Activated naive CD4-positive, alpha-beta T cell treated with anti-CD3 and anti-CD28 coated beads, Interleukin-2, amount 10 ng/mL, durations not matched to agents 7 days and 5 days (primary cell): ENCODE results near the gene PSMB10.

ENCODE experiments used
- CTCF ChIA-PET: fragments of 350-600 bp; sonication (Branson Sonifier 250); formaldehyde crosslinking; loops from one replicate; lab custom pipeline; 2021; ENCODE audit warnings: antibody characterized with exemption; lab: Charles Lee
- DNase-seq: peaks from one replicate; pipeline ENCODE4 v3.0.0-alpha.2; 2020
- H3K27ac Mint-ChIP-seq: one replicate; pipeline ENCODE4 v1.8.0; 2021; ENCODE audit warnings: mild to moderate bottlenecking, moderate library complexity, mixed read lengths
- H3K27me3 Mint-ChIP-seq: one replicate; pipeline ENCODE4 v1.8.0; 2021; ENCODE audit warnings: mild to moderate bottlenecking, mixed read lengths
- H3K36me3 Mint-ChIP-seq: one replicate; pipeline ENCODE4 v1.8.0; 2021; ENCODE audit warnings: mixed read lengths
- H3K4me1 Mint-ChIP-seq: one replicate; pipeline ENCODE4 v1.8.0; 2021; ENCODE audit warnings: mixed read lengths
- H3K4me3 Mint-ChIP-seq: one replicate; pipeline ENCODE4 v1.8.0; 2021; ENCODE audit warnings: mild to moderate bottlenecking, moderate library complexity, mixed read lengths
- H3K9me3 Mint-ChIP-seq: one replicate; pipeline ENCODE4 v1.8.0; 2021; ENCODE audit warnings: mixed read lengths

The PSMB10 gene

DNA sequence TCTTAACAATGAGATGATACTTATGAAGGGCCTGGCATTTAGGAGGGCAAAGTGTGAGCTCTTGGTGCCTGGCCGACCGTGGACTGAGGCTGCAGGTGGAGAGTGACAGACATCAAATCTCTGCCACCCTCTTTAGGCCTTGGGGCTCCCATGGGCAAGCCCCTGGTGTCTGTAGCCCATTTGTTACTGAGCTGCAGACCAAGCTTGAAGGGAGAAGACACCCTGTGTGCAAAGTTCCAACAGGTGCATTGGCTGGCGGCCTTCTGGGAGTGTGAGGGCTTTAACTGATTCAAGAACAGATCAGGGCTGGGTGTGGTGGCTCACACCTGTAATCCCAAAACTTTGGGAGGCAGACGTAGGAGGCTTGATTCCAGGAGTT lies 4.2 kb downstream of the PSMB10 start:
- H3K4me3 Mint-ChIP-seq = no peak overlapping the region
- CTCF ChIA-PET = interaction anchor here (1.2 kb wide), 1 partner anchor 70 kb away, joined by 3 read pairs; no protein-coding TSS in a partner anchor
- H3K27me3 Mint-ChIP-seq = no peaks in the 10 kb centered on the region
- peaks cover 31% of the 10 kb centered on the region for H3K4me1 Mint-ChIP-seq
- DNase-seq = no peak
- H3K27ac Mint-ChIP-seq = no peak overlapping the region
- no peaks in the 10 kb centered on the region for H3K9me3 Mint-ChIP-seq
- H3K36me3 Mint-ChIP-seq = peaks cover 42% of the 10 kb centered on the region

DNA sequence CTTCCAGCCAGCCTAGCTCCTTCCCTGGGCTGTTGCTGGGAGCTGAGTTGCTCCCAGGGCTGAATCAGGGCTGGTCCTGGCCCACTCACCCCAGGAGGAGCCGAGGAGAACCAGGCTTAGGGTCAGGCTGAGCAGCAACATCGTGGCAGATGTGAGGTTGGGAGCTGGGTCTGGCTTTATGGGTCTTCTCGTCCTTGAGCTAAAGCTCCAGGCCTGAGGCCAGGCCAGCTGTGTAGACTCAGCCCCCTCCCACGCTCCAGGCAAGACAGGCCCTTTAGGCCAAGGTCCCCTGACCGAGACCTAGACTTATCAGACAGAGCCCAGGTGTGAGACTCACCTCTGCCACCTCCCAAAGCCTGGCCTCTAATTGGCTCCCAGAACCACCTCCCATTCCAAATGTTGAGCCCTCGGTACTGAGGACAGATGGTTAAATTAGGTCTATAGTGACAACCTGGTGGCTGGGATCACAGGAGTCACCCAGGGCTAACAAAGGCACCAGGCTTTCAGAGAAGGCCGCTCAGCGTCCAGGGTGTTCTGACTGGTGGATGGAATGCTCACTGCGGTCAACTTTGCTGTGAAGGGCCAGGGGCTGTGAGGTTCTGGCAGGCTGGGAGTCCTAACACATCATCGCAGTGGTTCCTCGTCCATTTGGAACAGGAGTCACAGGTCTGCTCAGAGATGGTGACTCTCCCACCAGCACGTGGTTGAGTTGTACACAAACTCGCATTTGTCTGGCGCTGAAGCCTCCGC lies 4.8 kb downstream of the PSMB10 start, which contains the start of gene CTRL:
Gene CTRL, minus strand, starts transcription at position 151 of the 750 bp plus-strand sequence. Its CDS starts 10 bp downstream, at position 141.
- H3K4me3 Mint-ChIP-seq = no peak within 1 kb of the TSS
- CTCF ChIA-PET = interaction anchor here (0.9 to 6.3 kb wide), 3 partner anchors 10 to 115 kb away, joined by 3 to 49 read pairs (median 5); no protein-coding TSS in a partner anchor
- no peaks in the 10 kb centered on the region for H3K27me3 Mint-ChIP-seq
- peak within 1 kb of the TSS; percentile 47 for H3K27ac Mint-ChIP-seq
- H3K36me3 Mint-ChIP-seq = peaks cover 42% of the 10 kb centered on the region
- H3K9me3 Mint-ChIP-seq = no peaks in the 10 kb centered on the region
- DNase-seq = no peak
- peaks cover 25% of the 10 kb centered on the region for H3K4me1 Mint-ChIP-seq

DNA sequence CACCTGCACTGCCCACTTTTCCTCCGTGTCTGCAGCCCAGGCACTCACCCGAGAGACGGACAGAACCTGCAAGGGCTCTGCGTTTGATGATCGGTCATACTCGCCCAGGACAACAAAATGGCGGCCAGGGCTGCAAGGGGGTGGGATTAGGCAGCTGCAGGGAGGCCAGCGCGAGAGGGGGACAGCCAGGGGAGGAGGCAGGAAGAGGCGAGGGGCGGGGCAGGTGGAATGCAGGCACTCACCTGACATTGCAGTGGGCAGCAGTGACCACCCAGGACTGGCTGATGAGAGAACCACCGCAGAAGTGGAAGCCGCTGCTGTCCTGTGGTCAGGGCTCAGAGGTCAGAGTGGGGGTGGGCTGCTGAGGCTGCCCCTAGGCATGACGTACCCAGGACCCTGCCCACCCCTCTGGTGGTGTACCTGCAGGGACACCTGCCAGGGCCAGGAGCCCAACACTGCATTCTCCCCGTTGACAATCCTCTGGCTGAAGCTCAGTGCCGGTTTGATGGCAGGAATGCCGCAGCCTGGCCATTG lies 5.9 kb downstream of the PSMB10 start:
- DNase-seq = no peak
- Mint-ChIP-seq H3K27me3 (no peaks in the 10 kb centered on the region), H3K27ac (no peak overlapping the region), H3K9me3 (no peaks in the 10 kb centered on the region), H3K4me3 (no peak overlapping the region), H3K4me1 (peaks cover 23% of the 10 kb centered on the region), H3K36me3 (peaks cover 37% of the 10 kb centered on the region)
- CTCF ChIA-PET = interaction anchor here (1.6 to 6.3 kb wide), 2 partner anchors 48 to 114 kb away, joined by 5 to 49 read pairs; no protein-coding TSS in a partner anchor

DNA sequence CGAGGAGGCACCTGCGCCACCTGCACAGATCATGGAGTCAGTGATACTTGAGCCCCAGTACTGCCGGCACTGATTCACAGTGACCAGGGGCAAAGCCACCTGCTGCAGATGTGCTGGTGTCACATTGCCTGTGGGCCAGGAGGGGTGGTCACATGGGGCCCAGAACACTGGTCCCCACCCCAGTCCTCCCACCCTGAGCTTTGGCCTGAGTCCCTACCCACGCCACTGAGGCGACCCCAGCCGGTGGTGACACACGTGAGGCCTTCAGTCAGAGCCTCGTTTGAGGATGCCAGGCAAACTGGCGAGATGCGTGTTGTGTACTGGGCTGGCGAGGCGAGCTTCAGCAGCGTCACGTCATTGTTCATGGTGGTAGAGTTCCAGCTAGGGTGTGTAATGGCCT lies 6.5 kb downstream of the PSMB10 start:
- Mint-ChIP-seq H3K9me3 (no peaks in the 10 kb centered on the region), H3K27me3 (no peaks in the 10 kb centered on the region), H3K4me3 (no peak overlapping the region), H3K4me1 (peaks cover 18% of the 10 kb centered on the region), H3K27ac (no peak overlapping the region), H3K36me3 (peaks cover 31% of the 10 kb centered on the region)
- no peak for DNase-seq
- CTCF ChIA-PET = interaction anchor here (1.0 to 6.3 kb wide), 3 partner anchors 11 to 115 kb away, joined by 3 to 49 read pairs (median 16); no protein-coding TSS in a partner anchor

GRCh38 chr16:67928561-67929364 lies 7.9 kb downstream of the PSMB10 start:
- H3K4me1 Mint-ChIP-seq = peaks cover 4% of the 10 kb centered on the region
- peaks cover 21% of the 10 kb centered on the region for H3K36me3 Mint-ChIP-seq
- DNase-seq = peak; percentile 88
- H3K27me3 Mint-ChIP-seq = no peaks in the 10 kb centered on the region
- no peak overlapping the region for H3K4me3 Mint-ChIP-seq
- CTCF ChIA-PET = interaction anchor here (0.6 to 6.3 kb wide), 16 partner anchors 11 to 408 kb away, joined by 3 to 49 read pairs (median 4); partner anchors contain the start of gene NRN1L
- no peaks in the 10 kb centered on the region for H3K9me3 Mint-ChIP-seq
- peak overlapping the region; percentile 58 for H3K27ac Mint-ChIP-seq

DNA sequence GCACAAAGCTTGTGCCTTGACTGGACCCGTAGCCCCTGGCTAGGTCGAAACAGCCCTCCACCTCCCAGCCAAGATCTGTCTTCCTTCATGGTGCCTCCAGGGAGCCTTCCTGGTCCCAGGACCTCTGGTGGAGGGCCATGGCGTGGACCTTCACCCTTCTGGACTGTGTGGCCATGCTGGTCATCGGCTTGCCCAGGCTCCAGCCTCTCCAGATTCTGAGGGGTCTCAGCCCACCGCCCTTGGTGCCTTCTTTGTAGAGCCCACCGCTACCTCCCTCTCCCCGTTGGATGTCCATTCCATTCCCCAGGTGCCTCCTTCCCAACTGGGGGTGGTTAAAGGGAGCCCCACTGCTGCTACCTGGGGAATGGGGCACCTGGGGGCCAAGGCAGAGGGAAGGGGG lies 8.5 kb downstream of the PSMB10 start:
- Mint-ChIP-seq H3K4me1 (peaks cover 2% of the 10 kb centered on the region), H3K27me3 (no peaks in the 10 kb centered on the region), H3K36me3 (peaks cover 17% of the 10 kb centered on the region), H3K9me3 (no peaks in the 10 kb centered on the region), H3K4me3 (no peak overlapping the region), H3K27ac (peak overlapping the region; percentile 58)
- CTCF ChIA-PET = interaction anchor here (1.1 to 6.3 kb wide), 10 partner anchors 10 to 407 kb away, joined by 3 to 49 read pairs (median 4); partner anchors contain the start of gene NRN1L
- DNase-seq = no peak

DNA sequence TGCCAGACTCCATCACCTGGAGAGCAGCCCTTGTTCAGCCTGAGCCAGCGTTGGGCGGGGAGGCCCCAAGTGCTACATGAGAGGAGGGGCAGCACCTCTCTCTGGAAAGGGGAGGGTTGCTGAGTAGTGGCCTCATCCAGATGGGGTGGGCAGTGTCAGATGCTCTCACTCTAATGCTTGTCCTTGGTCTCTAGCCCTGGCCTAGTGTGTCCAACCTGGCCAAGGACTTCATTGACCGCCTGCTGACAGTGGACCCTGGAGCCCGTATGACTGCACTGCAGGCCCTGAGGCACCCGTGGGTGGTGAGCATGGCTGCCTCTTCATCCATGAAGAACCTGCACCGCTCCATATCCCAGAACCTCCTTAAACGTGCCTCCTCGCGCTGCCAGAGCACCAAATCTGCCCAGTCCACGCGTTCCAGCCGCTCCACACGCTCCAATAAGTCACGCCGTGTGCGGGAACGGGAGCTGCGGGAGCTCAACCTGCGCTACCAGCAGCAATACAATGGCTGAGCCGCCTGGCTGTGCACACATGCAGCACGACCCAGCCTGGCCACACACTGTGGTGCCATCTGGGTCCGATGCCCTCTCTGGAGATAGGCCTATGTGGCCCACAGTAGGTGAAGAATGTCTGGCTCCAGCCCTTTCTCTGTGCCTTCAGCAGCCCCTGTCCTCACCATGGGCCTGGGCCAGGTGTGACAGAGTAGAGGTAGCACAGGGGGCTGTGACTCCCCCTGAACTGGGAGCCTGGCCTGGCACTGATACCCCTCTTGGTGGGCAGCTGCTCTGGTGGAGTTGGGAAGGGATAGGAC lies 9.3 kb downstream of the PSMB10 start:
- CTCF ChIA-PET = interaction anchor here (0.6 to 6.3 kb wide), 5 partner anchors 12 to 406 kb away, joined by 3 to 49 read pairs (median 11); no protein-coding TSS in a partner anchor
- Mint-ChIP-seq H3K36me3 (peaks cover 15% of the 10 kb centered on the region), H3K27ac (no peak overlapping the region), H3K4me1 (peaks cover 2% of the 10 kb centered on the region), H3K27me3 (no peaks in the 10 kb centered on the region), H3K9me3 (no peaks in the 10 kb centered on the region), H3K4me3 (no peak overlapping the region)
- no peak for DNase-seq

- H3K9me3 Mint-ChIP-seq = no peaks in the 10 kb centered on the region
- CTCF ChIA-PET = interaction anchor here (0.5 to 6.3 kb wide), 8 partner anchors 9 to 570 kb away, joined by 3 to 49 read pairs (median 3); no protein-coding TSS in a partner anchor
- H3K27me3 Mint-ChIP-seq = no peaks in the 10 kb centered on the region
- H3K27ac Mint-ChIP-seq = no peak overlapping the region
- no peak for DNase-seq
- peaks cover 4% of the 10 kb centered on the region for H3K4me1 Mint-ChIP-seq
- H3K4me3 Mint-ChIP-seq = no peak overlapping the region
- peaks cover 11% of the 10 kb centered on the region for H3K36me3 Mint-ChIP-seq
Measured at GRCh38 chr16:67926181-67926750, 10.4 kb downstream of the PSMB10 start.

DNA sequence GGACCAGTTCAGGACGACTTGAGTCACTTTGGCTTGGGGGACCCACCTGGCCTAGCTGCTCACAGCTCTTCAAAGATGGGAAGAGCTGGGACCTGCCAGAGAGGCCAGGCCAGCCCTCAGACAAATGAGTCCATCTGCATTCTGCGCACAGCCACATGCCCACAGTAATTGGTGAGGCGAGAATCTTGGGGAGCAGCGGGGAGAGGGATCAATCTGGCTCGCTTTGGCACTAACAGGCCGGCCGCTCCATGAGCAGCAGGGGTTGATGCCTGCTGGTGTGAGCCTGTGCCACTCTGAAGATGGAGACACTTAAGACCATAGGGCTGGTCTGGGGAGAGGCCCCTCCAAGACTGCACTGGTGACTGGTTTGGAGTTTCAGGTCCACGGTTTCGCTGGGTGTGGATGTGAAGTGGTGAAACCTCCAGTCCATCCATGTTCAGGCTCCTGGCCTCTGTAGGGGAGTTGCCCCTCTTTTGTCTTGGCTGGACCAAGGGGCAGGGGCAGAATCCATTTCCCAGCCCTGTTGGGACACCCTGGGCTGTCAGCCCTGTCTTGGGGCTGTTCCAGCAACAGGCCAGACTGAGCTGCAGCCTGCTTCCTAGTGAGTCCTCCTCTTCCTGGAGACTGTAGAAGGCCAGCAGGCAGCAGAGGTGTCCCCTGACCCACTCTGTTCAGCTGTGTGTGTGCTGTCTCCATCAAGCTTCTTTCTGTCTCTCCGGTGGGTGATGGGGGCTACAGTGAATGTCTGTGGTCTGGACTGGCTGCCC lies 12.3 kb downstream of the PSMB10 start:
- Mint-ChIP-seq H3K4me1 (peaks cover 4% of the 10 kb centered on the region), H3K9me3 (no peaks in the 10 kb centered on the region), H3K27me3 (no peaks in the 10 kb centered on the region), H3K27ac (no peak overlapping the region), H3K36me3 (peaks cover 8% of the 10 kb centered on the region), H3K4me3 (no peak overlapping the region)
- DNase-seq = no peak
- CTCF ChIA-PET = interaction anchor here (0.6 to 1.4 kb wide), 4 partner anchors 41 to 140 kb away, joined by 3 to 6 read pairs (median 4); no protein-coding TSS in a partner anchor

DNA sequence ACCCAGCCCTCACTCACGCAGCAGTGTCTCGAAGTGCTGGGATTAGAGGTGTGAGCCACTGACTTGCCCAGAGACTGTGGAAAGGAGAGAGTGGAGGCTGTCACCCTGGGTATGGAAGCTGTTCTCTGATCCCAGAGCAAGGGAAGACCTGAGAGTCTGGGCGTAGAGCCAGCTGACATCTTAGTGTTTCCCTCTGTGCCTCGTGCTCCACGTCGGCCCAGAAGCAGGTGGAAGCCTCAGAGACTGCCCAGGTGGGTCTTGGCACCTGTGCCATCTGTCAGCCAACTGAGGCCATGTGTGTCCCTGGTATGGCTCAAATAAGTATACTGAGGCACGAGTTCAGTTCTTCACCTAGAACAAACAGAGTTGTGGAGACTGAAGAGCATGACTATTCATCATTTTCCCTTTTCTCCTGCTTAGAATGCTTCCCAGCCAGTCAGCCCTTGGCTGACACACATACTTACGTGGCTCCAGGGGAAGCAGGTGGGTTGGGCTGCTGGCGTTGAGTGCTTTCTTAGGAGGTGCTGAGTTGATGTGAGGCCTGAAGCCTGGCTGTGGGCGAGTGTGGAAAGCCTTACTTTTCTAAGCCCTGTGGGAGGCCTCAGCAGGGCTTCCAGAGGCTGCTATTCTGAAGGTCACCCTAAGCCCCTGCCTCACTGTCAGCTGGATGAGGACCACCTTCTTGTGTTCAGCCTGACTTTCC lies 13.1 kb downstream of the PSMB10 start:
- Mint-ChIP-seq H3K27ac (peak overlapping the region; percentile 24), H3K9me3 (no peaks in the 10 kb centered on the region), H3K27me3 (no peaks in the 10 kb centered on the region), H3K36me3 (peaks cover 7% of the 10 kb centered on the region), H3K4me3 (no peak overlapping the region), H3K4me1 (peaks cover 4% of the 10 kb centered on the region)
- no peak for DNase-seq
- CTCF ChIA-PET = interaction anchor here (1.4 to 4.8 kb wide), 3 partner anchors 18 to 107 kb away, joined by 4 to 34 read pairs (median 6); no protein-coding TSS in a partner anchor

DNA sequence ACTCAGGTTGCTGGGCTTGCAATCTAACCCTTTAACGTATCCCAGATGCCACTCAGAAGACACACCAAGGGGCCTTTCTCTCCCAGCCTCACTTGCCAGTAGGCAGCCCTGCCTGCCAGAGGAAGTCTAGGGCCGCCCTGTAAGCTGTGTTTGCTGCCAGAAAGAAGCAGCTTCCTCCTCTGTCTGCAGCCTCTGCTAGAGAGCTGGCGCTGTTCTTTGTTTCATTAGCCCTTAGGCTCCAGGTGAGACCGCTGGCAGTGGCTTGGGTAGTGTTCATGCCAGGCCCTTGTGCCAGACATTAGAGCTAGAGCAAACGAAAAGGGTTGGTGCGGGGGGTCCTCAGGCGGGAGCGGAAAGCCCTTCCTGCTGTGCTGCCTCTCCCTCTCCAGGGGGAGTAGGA lies 13.9 kb downstream of the PSMB10 start:
- no peaks in the 10 kb centered on the region for H3K27me3 Mint-ChIP-seq
- H3K4me3 Mint-ChIP-seq = no peak overlapping the region
- H3K36me3 Mint-ChIP-seq = no peaks in the 10 kb centered on the region
- H3K27ac Mint-ChIP-seq = no peak overlapping the region
- H3K4me1 Mint-ChIP-seq = peaks cover 6% of the 10 kb centered on the region
- CTCF ChIA-PET = interaction anchor here (1.4 to 4.8 kb wide), 2 partner anchors 19 to 40 kb away, joined by 4 to 34 read pairs; no protein-coding TSS in a partner anchor
- no peaks in the 10 kb centered on the region for H3K9me3 Mint-ChIP-seq
- DNase-seq = no peak

DNA sequence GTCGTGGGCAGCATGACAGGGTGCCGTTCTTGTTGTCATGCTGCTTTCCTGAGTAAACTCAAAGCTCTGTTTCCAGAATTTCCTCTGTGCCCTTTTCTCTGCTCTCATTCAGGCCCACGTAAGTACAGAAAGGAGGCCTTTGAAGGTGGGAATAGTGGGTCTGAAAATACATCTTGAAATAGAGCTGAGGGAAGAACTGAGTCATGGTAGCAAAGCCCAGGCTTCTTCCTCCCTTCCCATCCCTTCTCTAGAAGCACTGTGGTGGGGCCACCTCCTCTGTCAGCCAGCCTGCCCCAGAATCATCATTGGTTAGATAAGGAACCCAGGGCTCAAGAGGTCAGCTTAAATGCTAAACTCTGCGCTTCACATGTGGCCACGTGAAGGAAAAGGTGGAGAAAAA lies 14.4 kb downstream of the PSMB10 start:
- H3K9me3 Mint-ChIP-seq = no peaks in the 10 kb centered on the region
- CTCF ChIA-PET = interaction anchor here (0.7 to 4.8 kb wide), 3 partner anchors 19 to 106 kb away, joined by 3 to 34 read pairs (median 4); no protein-coding TSS in a partner anchor
- no peaks in the 10 kb centered on the region for H3K27me3 Mint-ChIP-seq
- H3K36me3 Mint-ChIP-seq = no peaks in the 10 kb centered on the region
- DNase-seq = no peak
- no peak overlapping the region for H3K4me3 Mint-ChIP-seq
- H3K27ac Mint-ChIP-seq = no peak overlapping the region
- peaks cover 12% of the 10 kb centered on the region for H3K4me1 Mint-ChIP-seq
